NCI-H2196 treated with DMSO at 0.1 percent for 48 hours (cell line): ENCODE measurements around the gene SSH2.

Source experiments
- DNase-seq: peaks from one replicate; lab custom pipeline; 2025; ENCODE audit not compliant: unreplicated experiment; lab: John Stamatoyannopoulos, UW

The SSH2 gene

GRCh38 chr17:29594519-29595090 is 335.4 kb downstream of the SSH2 start:
- DNase-seq: no peak

GRCh38 chr17:29593591-29594518 is 336.2 kb downstream of the SSH2 start:
- DNase-seq: no peak

- peak; percentile 15 for DNase-seq
Observed at GRCh38 chr17:29592850-29593551, 337.0 kb downstream of the SSH2 start, which contains the start of gene ANKRD13B. Gene ANKRD13B (plus strand): TSS chr17:29593132. CDS start chr17:29593622, 490 bp downstream.

GRCh38 chr17:29591737-29592608 is 338.1 kb downstream of the SSH2 start:
- peak; percentile 73 for DNase-seq

GRCh38 chr17:29591146-29591736 is 338.8 kb downstream of the SSH2 start:
- peak; percentile 47 for DNase-seq

- no peak for DNase-seq
Observed at GRCh38 chr17:29590411-29591145, 339.4 kb downstream of the SSH2 start.

GRCh38 chr17:29589524-29590410 is 340.3 kb downstream of the SSH2 start, which contains the start of gene GIT1:
Gene GIT1 (minus strand): TSS chr17:29589648. CDS start chr17:29589378, 270 bp downstream.
- peak; percentile 45 for DNase-seq

- DNase-seq: no peak
Observed at GRCh38 chr17:29588562-29589411, 341.2 kb downstream of the SSH2 start.

- no peak for DNase-seq
Observed at GRCh38 chr17:29588017-29588561, 341.9 kb downstream of the SSH2 start.

- no peak for DNase-seq
Observed at GRCh38 chr17:29587591-29587990, 342.4 kb downstream of the SSH2 start.

GRCh38 chr17:29586676-29587469 is 343.2 kb downstream of the SSH2 start:
- no peak for DNase-seq

GRCh38 chr17:29585080-29585751 is 344.8 kb downstream of the SSH2 start:
- no peak for DNase-seq

GRCh38 chr17:29584452-29585079 is 345.5 kb downstream of the SSH2 start:
- DNase-seq: no peak

GRCh38 chr17:29583324-29584248 is 346.4 kb downstream of the SSH2 start:
- DNase-seq: no peak
